Measurements from ENCODE around the gene MEI1.
A peak's percentile ranks its signal among the peaks of the same experiment; 100 is the strongest.

MEI1 gene

DNA sequence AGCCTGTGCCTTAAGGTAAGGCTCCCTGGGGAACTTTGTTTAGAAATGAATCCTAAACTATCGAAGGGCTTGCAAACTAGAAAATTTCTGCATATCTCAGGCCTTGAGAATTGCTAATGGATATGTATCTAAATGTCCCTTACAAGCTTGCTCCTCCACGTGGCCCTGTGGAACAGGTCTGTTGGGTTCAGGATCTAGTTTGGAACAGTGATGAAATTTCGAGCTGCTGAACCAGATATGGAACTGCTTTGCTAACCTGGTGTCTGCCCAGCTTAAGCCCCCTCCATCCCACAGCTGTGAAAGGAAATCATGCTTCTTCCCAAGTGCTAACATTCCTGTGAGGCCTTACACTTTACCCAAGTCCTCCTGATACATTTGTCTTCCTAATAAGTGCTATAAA lies 145.2 kb downstream of the MEI1 start:
- DNase-seq, result no peak

DNA sequence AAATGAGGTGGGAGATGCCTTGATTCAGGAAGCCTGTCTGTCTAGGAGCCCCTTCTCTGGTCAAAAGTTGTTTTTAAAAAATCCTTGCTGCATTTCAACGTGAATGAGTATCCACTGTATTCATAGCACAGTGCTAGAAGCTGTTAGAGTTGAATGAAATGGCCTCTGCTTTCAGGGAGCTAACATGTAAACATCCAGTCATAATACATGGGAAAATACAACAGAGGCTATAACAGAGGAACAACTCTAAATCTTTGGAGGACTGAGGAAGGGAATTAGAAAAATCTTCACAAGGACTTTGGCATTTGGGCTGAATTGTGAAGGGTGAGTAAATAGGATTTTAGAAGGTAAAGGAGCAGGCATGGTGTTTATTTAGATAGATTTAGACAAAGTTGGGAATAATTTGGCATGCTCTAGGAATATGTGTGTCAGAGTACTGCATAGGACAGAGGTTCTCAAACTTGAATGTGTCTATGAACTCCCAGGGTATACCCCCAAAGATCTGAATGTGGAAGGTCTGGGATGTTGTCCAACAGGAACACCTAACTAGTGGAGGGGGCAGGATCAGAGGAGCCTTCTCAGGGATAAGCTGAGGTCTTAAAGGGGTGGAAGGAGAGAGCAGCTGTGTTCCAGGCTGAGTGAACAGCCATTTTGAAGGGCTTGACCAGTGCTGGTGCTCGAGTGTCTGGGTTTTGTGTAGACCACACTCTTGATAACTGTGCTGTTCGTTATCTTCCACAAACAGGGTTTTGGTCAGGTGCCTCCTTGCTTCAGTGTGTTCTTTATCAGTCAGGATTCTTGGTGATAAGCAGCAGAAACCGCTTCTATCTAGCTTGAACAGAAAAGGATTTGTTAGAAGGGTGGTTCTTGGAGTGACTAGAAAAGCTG lies 146.3 kb downstream of the MEI1 start:
- DNase-seq, result no peak

DNA sequence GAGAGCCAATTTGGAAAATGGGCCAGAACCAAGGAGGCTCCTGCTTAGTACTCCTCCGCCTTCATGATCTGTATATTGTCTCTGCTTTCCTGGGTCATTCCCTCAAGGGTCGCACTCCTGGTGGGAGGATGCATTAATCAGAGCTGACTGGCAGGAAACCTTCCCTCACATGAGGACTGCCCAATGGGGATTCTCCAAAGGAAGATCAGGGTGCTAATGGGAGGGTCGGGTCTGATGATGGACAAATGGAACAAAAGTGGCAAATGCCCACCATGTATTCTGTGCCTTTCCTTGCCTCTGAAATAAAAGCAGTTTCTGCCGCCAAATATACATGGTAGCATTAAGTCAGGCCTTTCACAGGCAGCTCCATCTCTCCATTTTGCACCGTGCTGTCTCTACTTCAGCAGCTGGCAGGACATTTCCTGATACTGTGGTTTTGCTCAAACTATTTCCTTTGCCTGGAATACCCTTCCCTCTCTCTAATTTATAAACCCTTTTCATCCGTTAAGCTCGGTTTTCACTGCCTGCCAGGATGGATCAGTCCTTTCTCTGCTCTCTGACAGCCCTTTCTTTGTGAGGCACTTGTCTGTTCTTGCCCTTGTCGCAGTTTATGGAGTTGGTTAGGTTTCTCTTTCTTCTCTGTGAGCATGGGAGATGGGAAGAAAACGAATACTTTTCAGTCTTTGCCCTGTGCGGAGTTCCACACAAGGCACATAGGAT lies 147.1 kb downstream of the MEI1 start:
- no peak for DNase-seq

DNA sequence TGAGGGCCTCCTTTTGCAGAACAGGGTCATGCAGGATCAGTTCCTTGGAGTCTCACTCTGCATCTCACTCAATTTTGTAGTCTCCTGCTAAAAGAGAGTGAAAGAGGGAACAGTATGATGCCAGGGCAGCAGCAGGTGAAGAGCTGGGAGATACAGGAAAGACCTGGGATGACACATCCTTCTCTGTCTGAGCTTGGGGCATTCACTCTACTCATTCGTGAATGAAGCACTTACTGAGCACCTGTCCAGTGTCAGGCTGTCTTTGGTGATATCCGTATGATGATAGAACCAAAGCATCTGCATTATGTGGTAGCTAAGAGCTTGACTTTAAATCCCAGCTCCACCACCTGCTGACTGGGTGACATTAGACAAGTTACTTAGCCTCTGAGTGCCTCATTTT lies 148.0 kb downstream of the MEI1 start:
- DNase-seq, result no peak

DNA sequence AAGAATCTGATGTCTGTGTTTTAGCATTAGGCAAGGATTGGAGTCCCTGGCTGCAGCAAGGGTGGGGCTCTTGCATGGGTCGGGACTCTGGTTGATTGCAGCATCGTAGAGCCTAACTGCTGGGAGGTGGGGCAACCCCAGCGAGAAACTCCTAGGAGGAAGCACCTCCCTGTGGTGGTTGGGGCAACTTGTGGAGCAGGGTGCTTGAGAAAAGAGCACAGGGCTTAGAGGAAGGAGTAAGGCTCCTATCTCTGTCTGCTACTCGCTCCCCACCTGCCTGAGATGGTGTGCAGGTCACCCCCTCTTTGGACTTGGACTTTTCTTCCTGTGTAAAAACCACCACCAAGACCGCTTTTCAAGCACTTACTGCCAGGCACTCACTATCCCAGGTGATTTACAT lies 149.2 kb downstream of the MEI1 start:
- DNase-seq, result peak; percentile 26

Measured in CD4-positive, alpha-beta T cell treated with Interleukin-21 for 1 hour (primary cell).